NOMO-1 treated with DMSO at 0.1 percent for 48 hours (cell line): ENCODE measurements around the gene GRB10.

Source experiments
- DNase-seq: peaks from one replicate; lab custom pipeline; 2025; ENCODE audit not compliant: unreplicated experiment; lab: John Stamatoyannopoulos, UW

Gene GRB10

GRCh38 chr7:50696810-50697582 lies 85.7 kb downstream of the GRB10 start:
- DNase-seq, result peak; percentile 57

- DNase-seq, result peak; percentile 34
These were observed 87.7 kb downstream of the GRB10 start for GRCh38 chr7:50695026-50695425.

DNA sequence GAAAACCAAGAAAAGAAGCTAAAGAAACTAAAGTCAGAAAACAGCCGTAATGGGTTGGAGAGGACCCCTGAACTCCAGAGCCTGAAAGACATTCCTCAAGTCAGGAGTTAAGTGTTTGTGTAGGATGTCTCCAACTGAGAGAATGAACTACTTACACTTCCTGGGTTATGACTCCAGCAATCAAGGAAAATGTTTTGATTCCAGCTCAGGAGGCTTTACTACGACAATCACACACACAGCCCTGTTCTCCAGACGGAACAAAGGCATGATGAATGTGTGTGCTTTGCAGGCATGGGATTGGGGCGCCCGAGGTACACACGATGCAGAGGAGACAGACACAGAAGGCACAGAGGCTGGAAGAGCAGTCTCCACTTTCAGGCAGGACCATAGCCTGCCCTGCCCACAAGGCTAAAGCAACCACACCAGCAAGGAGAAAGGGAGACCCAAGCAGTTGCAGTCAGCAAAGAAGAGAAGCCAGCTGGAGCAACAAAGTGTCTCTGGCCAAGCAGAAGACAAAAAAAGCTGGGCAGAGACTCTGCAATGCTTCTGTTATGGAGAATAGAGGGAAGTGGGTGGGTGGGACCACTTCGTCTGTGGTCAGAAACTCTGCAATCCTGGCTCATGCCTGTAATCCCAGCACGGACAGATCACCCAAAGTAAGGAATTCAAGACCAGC lies 89.1 kb downstream of the GRB10 start:
- DNase-seq, result no peak

GRCh38 chr7:50690541-50691011 lies 92.1 kb downstream of the GRB10 start:
- DNase-seq, result no peak

GRCh38 chr7:50688226-50688590 lies 94.5 kb downstream of the GRB10 start:
- DNase-seq, result no peak

DNA sequence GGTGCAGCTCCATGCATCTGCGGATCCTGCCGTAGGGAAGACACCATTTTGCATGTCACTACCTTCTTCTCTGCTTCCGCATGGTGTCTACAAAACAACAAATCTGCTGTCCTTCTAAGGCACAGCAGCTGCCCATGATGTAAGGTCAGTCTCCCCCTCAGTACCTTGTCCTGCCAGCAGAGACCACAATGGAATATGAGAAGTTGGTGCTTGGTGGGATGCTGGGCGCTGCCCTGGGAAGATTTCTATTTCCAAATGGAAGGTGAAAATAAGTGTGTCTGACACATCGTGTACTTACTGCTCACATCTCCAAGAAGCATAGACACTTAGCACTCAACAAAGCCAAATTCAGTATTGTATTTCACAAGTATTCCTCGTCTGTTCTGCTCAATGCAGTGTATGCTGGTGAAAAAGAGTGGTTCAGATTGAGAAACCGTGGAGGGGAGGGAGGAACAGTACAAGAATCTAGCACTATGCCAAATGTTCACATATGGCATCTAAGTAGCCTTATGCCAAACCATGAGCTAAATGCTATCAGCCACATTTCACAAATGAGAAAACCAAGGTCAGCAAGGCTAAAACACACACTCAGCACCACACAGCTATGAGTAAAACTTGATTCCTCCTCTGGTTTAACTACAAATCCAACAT lies 95.0 kb downstream of the GRB10 start:
- no peak for DNase-seq

- no peak for DNase-seq
These were observed 95.6 kb downstream of the GRB10 start for GRCh38 chr7:50687096-50687495.

- no peak for DNase-seq
These were observed 97.3 kb downstream of the GRB10 start for GRCh38 chr7:50685135-50686065.

DNA sequence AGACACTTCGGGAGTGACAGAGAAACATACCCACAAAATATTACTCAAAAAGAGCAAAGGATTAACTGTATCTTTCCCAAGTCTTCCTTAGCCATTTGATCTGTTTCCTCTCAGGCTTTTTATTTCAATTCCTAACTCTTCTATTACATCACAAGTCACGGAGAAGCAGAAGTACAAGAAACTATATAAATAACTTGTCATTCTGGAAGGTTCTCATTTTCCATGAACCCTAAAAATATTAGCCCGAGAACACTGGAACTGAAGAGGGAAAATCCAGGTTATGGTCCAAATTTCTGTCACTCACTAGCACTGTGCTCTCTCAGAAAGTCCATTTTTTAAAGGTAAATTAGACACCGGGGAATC lies 98.0 kb downstream of the GRB10 start:
- DNase-seq, result no peak

DNA sequence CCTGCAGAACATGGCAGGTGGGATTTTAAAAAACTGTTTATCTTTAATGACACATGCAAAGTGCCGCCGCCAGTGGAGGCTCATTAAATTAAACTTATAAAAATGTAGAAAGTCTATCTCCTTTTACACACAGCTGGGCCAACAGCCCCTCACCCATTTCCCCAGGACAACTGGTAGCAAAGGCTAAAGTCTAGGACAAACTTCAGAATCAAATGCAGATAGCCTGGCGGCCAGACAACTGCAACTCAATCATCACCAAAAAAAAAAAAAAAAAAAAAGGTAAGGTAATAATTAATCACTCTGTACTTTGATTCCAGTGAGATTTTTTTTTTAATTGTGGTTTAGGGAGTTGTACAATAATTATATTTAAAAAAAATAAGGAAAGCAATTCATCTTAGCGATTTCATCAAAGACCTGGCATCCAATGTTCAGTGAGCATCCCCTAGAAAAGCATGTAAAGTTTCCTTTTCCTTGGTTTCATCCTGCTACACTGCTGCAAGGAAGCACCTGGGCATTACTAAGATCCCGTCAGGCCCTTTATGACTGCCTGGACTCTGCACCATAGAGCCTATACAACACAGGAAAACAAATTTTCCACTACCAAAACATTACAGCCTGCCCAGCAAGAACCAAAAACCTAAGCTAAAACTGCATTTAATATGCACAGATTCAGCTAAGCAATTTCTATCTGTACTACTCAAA lies 98.5 kb downstream of the GRB10 start:
- no peak for DNase-seq

DNA sequence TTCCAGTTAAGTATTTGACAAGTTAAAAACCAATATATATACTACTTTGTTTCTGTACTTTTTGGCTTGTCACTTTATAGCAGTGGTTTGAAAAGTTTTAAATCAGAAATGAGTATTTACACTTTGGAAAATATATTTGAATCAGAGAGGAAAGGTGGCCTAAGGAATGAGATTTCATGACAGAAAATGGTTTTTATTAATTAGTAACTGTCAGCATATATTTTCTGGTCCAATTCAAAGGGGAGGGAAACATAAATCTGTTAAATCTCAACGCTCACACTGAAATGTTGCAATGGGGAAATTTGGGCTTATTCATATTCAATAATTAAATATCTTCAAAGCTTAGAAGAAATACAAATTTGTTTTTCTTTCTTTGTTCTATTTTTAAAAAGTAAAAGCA lies 100.1 kb downstream of the GRB10 start:
- no peak for DNase-seq

GRCh38 chr7:50682079-50682478 lies 100.6 kb downstream of the GRB10 start:
- no peak for DNase-seq

DNA sequence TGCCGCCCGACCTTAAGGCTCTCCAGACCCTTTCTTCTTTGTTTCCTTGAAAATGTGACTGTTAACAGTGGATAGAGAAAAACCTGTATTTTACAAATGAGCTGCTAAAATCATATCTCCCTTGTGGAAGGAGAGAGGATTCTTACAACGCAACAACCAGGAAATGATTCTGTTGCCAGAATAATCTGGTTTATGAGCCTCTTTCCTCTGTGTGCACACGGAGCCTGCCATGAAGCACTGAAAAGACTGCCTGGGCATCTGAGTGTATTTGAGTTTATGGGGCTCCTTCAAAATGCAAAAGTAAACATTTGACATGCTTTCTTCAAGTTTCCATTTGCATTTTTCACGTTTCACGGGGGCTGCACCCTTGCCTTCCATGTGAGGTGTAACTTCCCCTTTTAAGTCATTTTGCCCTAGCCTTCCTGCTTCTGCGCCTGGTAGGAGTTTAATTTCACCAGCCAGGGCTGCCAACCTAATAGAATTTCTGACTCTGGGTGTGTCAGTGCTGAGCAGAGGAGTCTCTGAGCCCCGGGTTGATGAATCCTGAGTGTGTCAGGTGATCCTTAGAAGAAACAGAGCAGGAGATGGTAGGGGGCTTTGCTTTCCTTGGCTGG lies 101.2 kb downstream of the GRB10 start:
- DNase-seq, result peak; percentile 41

DNA sequence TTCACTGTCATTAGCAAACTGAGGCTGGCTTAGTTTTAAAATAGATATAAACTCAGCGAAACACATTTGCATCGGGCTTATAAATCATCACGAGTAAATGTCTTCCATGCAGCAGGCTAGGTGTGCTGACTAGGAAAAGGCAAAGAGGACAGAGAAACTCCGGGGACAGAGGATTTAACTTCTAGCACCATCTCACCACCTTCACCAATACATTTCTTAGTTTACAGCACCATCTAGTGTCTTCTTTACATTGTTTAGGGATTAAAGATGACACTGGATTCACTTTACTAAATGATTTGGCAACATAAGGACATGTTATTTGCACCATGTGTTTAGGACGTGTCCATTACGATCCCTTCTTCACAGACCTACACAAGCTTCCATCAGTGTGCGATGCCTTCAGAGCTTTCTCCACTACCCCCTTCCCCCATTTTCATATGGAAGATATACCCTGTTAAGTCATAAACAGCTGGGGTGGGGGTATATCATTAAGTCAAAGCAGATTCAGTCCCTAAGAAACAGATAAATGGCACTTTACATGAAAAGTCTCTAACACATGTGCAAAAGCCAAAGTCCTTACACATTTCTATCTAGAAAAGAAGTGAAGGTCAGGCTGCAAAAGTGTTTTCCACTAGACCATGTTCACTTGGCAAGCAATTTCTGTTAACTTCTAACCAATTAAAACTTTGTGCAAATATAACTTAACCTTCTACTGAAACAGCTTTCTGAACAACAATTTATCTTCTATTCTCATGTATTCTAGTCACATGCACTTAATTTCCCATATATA lies 103.3 kb downstream of the GRB10 start:
- DNase-seq, result peak; percentile 75

DNA sequence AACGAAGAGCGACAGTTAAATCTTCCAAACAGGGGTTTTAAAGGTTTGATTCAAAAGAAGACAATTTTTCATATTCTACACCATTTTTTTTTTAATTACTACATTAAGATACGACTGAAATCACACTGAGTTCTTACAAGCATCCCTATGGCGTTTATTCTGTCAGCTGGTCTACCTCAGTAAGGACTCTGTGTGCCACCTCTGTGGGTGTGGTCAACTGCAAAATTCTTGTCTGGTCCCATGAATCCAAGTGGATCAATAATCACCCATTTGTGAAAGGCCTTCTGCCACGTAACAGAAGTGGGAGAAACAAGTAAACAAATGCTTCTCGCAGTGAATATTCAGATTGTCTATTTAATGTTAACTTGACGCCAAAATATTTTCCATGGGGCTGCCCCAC lies 104.1 kb downstream of the GRB10 start:
- DNase-seq, result no peak

DNA sequence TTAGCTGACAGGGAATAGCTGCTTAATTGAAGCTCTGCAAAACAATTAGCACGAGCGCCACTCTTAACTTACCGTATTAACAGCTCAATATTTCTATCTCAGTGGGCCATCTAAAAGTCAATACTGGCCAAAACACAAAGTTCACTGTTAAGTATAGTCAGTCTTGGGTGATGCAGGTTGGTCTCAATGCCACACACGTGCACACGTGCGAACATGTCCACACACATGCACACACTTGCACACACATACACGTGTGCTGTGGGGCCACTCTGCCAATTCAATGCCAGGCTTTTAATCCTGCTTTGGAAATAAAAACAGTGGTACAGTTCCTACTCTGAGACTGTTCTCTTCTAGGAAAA lies 105.1 kb downstream of the GRB10 start:
- no peak for DNase-seq

GRCh38 chr7:50676740-50677637 lies 105.7 kb downstream of the GRB10 start:
- no peak for DNase-seq

DNA sequence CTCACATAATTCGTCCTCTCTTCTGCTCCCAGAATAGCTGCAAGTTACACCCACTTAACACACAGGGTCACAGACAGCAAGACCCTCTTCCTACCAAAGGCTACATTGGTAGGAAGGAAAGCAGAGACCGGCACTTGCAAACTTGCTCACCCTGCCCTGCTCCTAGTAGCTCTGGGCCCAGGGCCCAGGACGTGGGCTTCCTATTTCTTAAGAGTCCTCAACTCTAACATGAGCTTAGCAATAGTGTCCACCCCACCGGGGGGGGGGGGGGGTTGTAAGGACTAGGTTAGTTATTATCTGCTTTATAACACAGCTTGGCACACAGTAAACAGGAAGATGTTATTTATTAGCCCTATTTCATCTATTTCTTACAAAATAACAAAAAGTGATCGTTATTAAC lies 106.6 kb downstream of the GRB10 start:
- no peak for DNase-seq
